HepG2 (cell line): Measurements from ENCODE around the gene POLN. TPM values are rescaled to one million over a fixed set of nuclear protein-coding genes. Genes with fewer than 3 reads are reported as not detected.

ENCODE experiments used
- ATF6 ChIP-seq: sonication (generic); formaldehyde crosslinking; conservative IDR thresholded peaks from 2 replicates; pipeline ENCODE4 v1.4.0; 2020; ENCODE audit warnings: missing genetic modification reagents
- CREB1 ChIP-seq, 2 experiments: fragments of 450-650 bp in 1 of 2; IDR thresholded peaks; 2 replicates each; pipeline ENCODE4 v1.6.1; 2016 to 2017; ENCODE audit warnings: control low read depth in 1 of 2, mild to moderate bottlenecking in 1 of 2, missing compliant biosample characterization in 1 of 2, missing genetic modification characterization in 1 of 2
- DMAP1 ChIP-seq: IDR thresholded peaks from 2 replicates; pipeline ENCODE4 v1.6.1; 2016
- FOXP1 ChIP-seq, 2 experiments: fragments of 450-650 bp in 1 of 2; IDR thresholded peaks; 2 replicates each; pipeline ENCODE4 v1.6.1; 2017 to 2018; ENCODE audit warnings: antibody characterized with exemption in 1 of 2
- GATA4 ChIP-seq: sonication (generic); IDR thresholded peaks from 2 replicates; pipeline ENCODE4 v1.6.1; 2016; ENCODE audit warnings: antibody characterized with exemption, low read depth, borderline replicate concordance
- HBP1 ChIP-seq: IDR thresholded peaks from 2 replicates; pipeline ENCODE4 v1.6.1; 2016; ENCODE audit warnings: low read depth, control low read depth
- HCFC1 ChIP-seq: fragments of 150-350 bp; IDR thresholded peaks from 2 replicates; pipeline ENCODE4 v1.6.1; 2014; ENCODE audit warnings: low read depth, low read length
- LBX2 ChIP-seq: sonication (generic); formaldehyde crosslinking; IDR thresholded peaks from 2 replicates; pipeline ENCODE4 v1.5.0; 2020; ENCODE audit warnings: missing genetic modification reagents, mild to moderate bottlenecking, borderline replicate concordance
- MATR3 ChIP-seq: sonication (generic); formaldehyde crosslinking; IDR thresholded peaks from 2 replicates; pipeline ENCODE4 v1.4.0; 2020; ENCODE audit warnings: missing genetic modification reagents
- NFATC3 ChIP-seq: sonication (generic); formaldehyde crosslinking; IDR thresholded peaks from 2 replicates; pipeline ENCODE4 v1.5.1; 2020; ENCODE audit warnings: mild to moderate bottlenecking, missing genetic modification reagents
- PREB ChIP-seq: sonication (generic); formaldehyde crosslinking; IDR thresholded peaks from 2 replicates; pipeline ENCODE4 v1.4.0; 2020; ENCODE audit warnings: missing genetic modification reagents
- RARA ChIP-seq: IDR thresholded peaks from 2 replicates; pipeline ENCODE4 v1.6.1; 2016; ENCODE audit warnings: missing genetic modification reagents, missing compliant biosample characterization
- SOX13 ChIP-seq, 3 experiments: fragments of 450-650 bp in 1 of 3; sonication (generic) in 1 of 3; formaldehyde crosslinking in 1 of 3; IDR thresholded peaks in 2 of 3; conservative IDR thresholded peaks in 1 of 3; 2 replicates each; pipeline versions ENCODE4 v1.5.0 to v1.6.1; 2016 to 2020; ENCODE audit warnings: antibody characterized with exemption in 1 of 3, mild to moderate bottlenecking in 1 of 3, missing compliant biosample characterization in 1 of 3, missing genetic modification reagents in 1 of 3, moderate library complexity in 1 of 3
- TAF1 ChIP-seq: sonication (generic); formaldehyde crosslinking; IDR thresholded peaks from 2 replicates; pipeline ENCODE4 v1.4.0; 2020; ENCODE audit warnings: missing genetic modification reagents
- TSC22D2 ChIP-seq: sonication (generic); formaldehyde crosslinking; IDR thresholded peaks from 2 replicates; pipeline ENCODE4 v1.5.1; 2020; ENCODE audit warnings: missing genetic modification reagents, mild to moderate bottlenecking, borderline replicate concordance
- ZFP90 ChIP-seq: sonication (generic); formaldehyde crosslinking; IDR thresholded peaks from 2 replicates; pipeline ENCODE4 v1.8.0; 2022; ENCODE audit warnings: missing genetic modification reagents, mild to moderate bottlenecking, inconsistent platforms, borderline replicate concordance
- ZGPAT ChIP-seq: IDR thresholded peaks from 2 replicates; pipeline ENCODE4 v1.6.1; 2016; ENCODE audit warnings: mild to moderate bottlenecking
- ZNF484 ChIP-seq: sonication (generic); formaldehyde crosslinking; IDR thresholded peaks from 2 replicates; pipeline ENCODE4 v1.5.1; 2020; ENCODE audit warnings: mild to moderate bottlenecking, low read depth, missing genetic modification reagents, borderline replicate concordance
- ZNF782 ChIP-seq: sonication (generic); formaldehyde crosslinking; IDR thresholded peaks from 2 replicates; pipeline ENCODE4 v1.4.0; 2020; ENCODE audit warnings: missing genetic modification reagents, mild to moderate bottlenecking, borderline replicate concordance
- ZNF784 ChIP-seq: sonication (generic); formaldehyde crosslinking; IDR thresholded peaks from 2 replicates; pipeline ENCODE4 v1.5.1; 2020; ENCODE audit warnings: missing genetic modification reagents, mild to moderate bottlenecking, borderline replicate concordance
- polyA plus RNA-seq, 8 experiments: library from polyadenylated mRNA; depleted of rRNA in 3 of 8; stranded (reverse) in 7 of 8; unstranded in 1 of 8; fragments of >200 nt; fragmentation: Illumina TruSeq in 4 of 8; extraction: Trizol in 4 of 8; gene quantifications; 2 replicates each; pipeline versions ENCODE4 v1.2.1 to v1.2.3, GENCODE V29; 2011 to 2016; ENCODE audit warnings: low read depth in 4 of 8, missing spikeins in 1 of 8, mixed read lengths in 1 of 8; ENCODE audit not compliant: insufficient read depth in 1 of 8
- total RNA-seq, 5 experiments: library from RNA; depleted of rRNA; stranded (reverse); fragments of >200 nt; fragmentation: Illumina TruSeq; extraction: Trizol; gene quantifications; 2 replicates each; pipeline ENCODE4 v1.2.3, GENCODE V29; 2016; ENCODE audit warnings: low read depth in 1 of 5

The POLN gene
- total and polyA plus RNA-seq, 2 of the 13 experiments (the other 11 are each of a cell fraction or from before 2014, with no cell fraction given), result 0.93 to 1.5 TPM

GRCh38 chr4:2262145-2262943 is 20.4 kb upstream of the POLN start (continued):
- TF ChIP-seq ZGPAT (CRISPR knock-in tag), result peak; percentile 64
- 0 out of 2 replicates have a peak, but pooled peaks have one; percentile 46 for TF ChIP-seq ZNF784 (CRISPR knock-in tag)
- TF ChIP-seq CREB1 (IDR thresholded peaks at IDR 0.05), result peak; percentile 66
- no peak for TF ChIP-seq CREB1 (CRISPR knock-in tag; IDR thresholded peaks at IDR 0.05)
- TF ChIP-seq DMAP1 (CRISPR knock-in tag), result peak; percentile 33; the same call in 1 of the 2 replicates
- no peak; the same call in 1 of the 2 replicates for TF ChIP-seq TSC22D2 (CRISPR knock-in tag)
- TF ChIP-seq HCFC1, result no peak
- TF ChIP-seq PREB (CRISPR knock-in tag), result no peak
- TF ChIP-seq SOX13 (IDR thresholded peaks at IDR 0.05), result no peak
- no peak; a peak in 1 of 4 replicates for TF ChIP-seq SOX13 (CRISPR knock-in tag; conservative IDR thresholded peaks at IDR 0.05 in 1 of 2, IDR thresholded peaks at IDR 0.05 in 1 of 2)
- 0 out of 2 replicates have a peak, but pooled peaks have one; percentile 38 for TF ChIP-seq ATF6 (CRISPR knock-in tag)
- TF ChIP-seq LBX2 (CRISPR knock-in tag), result no peak
- no peak; the same call in 1 of the 2 replicates for TF ChIP-seq HBP1 (CRISPR knock-in tag)
- TF ChIP-seq ZFP90 (CRISPR knock-in tag), result no peak; the same call in 1 of the 2 replicates
- TF ChIP-seq ZNF484, result no peak
- TF ChIP-seq NFATC3 (CRISPR knock-in tag), result no peak
- TF ChIP-seq FOXP1 (IDR thresholded peaks at IDR 0.05), result no peak
- no peak for TF ChIP-seq FOXP1 (CRISPR knock-in tag; IDR thresholded peaks at IDR 0.05)
- peak; percentile 73; the same call in 1 of the 2 replicates for TF ChIP-seq ZNF782 (CRISPR knock-in tag)
- peak; percentile 68; the same call in 1 of the 2 replicates for TF ChIP-seq TAF1 (CRISPR knock-in tag)
- peak; percentile 19; the same call in 1 of the 2 replicates for TF ChIP-seq GATA4
- no peak for TF ChIP-seq MATR3 (CRISPR knock-in tag)
- TF ChIP-seq RARA (CRISPR knock-in tag), result 0 out of 2 replicates have a peak, but pooled peaks have one; percentile 12
